ENCODE results near the gene LRRC73.

DNA sequence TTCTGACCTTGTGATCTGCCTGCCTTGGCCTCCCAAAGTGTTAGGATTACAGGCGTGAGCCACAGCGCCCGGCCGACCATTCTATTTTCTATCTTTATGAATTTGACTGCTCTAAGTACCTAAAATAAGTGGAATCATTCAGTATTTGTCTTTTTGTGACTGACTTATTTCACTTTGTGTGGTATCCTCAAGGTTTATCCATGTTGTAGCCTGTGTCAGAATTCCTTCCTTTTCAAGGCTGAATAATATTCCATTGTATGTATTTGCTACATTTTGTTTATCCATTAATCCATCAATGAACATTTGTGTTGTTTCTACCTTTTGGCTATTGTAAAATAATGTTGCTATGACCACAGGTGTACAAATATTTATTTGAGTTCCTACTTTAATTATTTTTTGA lies 37.6 kb downstream of the LRRC73 start:
- TF ChIP-seq, protein P1, sequence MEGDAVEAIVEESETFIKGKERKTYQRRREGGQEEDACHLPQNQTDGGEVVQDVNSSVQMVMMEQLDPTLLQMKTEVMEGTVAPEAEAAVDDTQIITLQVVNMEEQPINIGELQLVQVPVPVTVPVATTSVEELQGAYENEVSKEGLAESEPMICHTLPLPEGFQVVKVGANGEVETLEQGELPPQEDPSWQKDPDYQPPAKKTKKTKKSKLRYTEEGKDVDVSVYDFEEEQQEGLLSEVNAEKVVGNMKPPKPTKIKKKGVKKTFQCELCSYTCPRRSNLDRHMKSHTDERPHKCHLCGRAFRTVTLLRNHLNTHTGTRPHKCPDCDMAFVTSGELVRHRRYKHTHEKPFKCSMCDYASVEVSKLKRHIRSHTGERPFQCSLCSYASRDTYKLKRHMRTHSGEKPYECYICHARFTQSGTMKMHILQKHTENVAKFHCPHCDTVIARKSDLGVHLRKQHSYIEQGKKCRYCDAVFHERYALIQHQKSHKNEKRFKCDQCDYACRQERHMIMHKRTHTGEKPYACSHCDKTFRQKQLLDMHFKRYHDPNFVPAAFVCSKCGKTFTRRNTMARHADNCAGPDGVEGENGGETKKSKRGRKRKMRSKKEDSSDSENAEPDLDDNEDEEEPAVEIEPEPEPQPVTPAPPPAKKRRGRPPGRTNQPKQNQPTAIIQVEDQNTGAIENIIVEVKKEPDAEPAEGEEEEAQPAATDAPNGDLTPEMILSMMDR (IDR thresholded peaks at IDR 0.05; ENCODE audit: borderline replicate concordance, extremely low read depth, low read length, poor library complexity, severe bottlenecking), result no peak
- TF ChIP-seq EZH2 (IDR thresholded peaks at IDR 0.05; ENCODE audit: borderline replicate concordance, low read depth, low read length, severe bottlenecking), result no peak
